HepG2 (cell line): ENCODE results near the gene SLC22A23. TPM values are rescaled to one million over a fixed set of nuclear protein-coding genes. Genes with fewer than 3 reads are reported as not detected.

Experiments
- ATF4 ChIP-seq, 2 experiments: fragments of 450-650 bp in 1 of 2; sonication (generic) in 1 of 2; formaldehyde crosslinking; IDR thresholded peaks; 2 replicates each; pipeline versions ENCODE4 v1.5.0 to v1.8.0; 2020 to 2022; ENCODE audit warnings: mild to moderate bottlenecking in 1 of 2, missing genetic modification reagents in 1 of 2
- ATM ChIP-seq: fragments of 450-650 bp; IDR thresholded peaks from 2 replicates; pipeline ENCODE4 v1.7.1; 2017; ENCODE audit warnings: mild to moderate bottlenecking, borderline replicate concordance
- FIP1L1 ChIP-seq: fragments of 200-400 bp; formaldehyde crosslinking; IDR thresholded peaks from 2 replicates; pipeline ENCODE4 v1.6.1; 2018; ENCODE audit warnings: low read depth, mild to moderate bottlenecking, low read length, moderate library complexity, borderline replicate concordance; ENCODE audit not compliant: insufficient read depth
- FOXK2 ChIP-seq: fragments of 450-650 bp; IDR thresholded peaks from 2 replicates; pipeline ENCODE4 v1.6.1; 2016
- GLI4 ChIP-seq: sonication (generic); formaldehyde crosslinking; IDR thresholded peaks from 2 replicates; pipeline ENCODE4 v1.5.1; 2020; ENCODE audit warnings: missing genetic modification reagents, mild to moderate bottlenecking, moderate library complexity, borderline replicate concordance
- HNF4G ChIP-seq, 2 experiments: sonication (generic) in 1 of 2; formaldehyde crosslinking in 1 of 2; IDR thresholded peaks; 2 replicates each; pipeline versions ENCODE4 v1.4.0 to v1.6.1; 2011 to 2020; ENCODE audit warnings: borderline replicate concordance in 2 of 2, low read depth in 2 of 2, mild to moderate bottlenecking in 2 of 2, low read length in 1 of 2, missing genetic modification reagents in 1 of 2, moderate library complexity in 1 of 2
- JUND ChIP-seq: sonication (generic); formaldehyde crosslinking; IDR thresholded peaks from 2 replicates; pipeline ENCODE4 v1.8.0; 2022; ENCODE audit warnings: mild to moderate bottlenecking, missing genetic modification reagents
- MTF2 ChIP-seq: sonication (generic); formaldehyde crosslinking; IDR thresholded peaks from 2 replicates; pipeline ENCODE4 v1.5.0; 2020; ENCODE audit warnings: missing genetic modification reagents, borderline replicate concordance
- MXD3 ChIP-seq: IDR thresholded peaks from 2 replicates; pipeline ENCODE4 v1.6.1; 2016; ENCODE audit warnings: mild to moderate bottlenecking, missing biosample characterization, missing genetic modification reagents
- TCF7 ChIP-seq: sonication (generic); IDR thresholded peaks from 2 replicates; pipeline ENCODE4 v1.6.1; 2016; ENCODE audit warnings: antibody characterized with exemption, low read depth
- TERF1 ChIP-seq: sonication (generic); formaldehyde crosslinking; IDR thresholded peaks from 2 replicates; pipeline ENCODE4 v1.8.0; 2022; ENCODE audit warnings: mild to moderate bottlenecking, missing genetic modification reagents, moderate library complexity
- ZBTB21 ChIP-seq: sonication (generic); formaldehyde crosslinking; IDR thresholded peaks from 2 replicates; pipeline ENCODE4 v1.4.0; 2020; ENCODE audit warnings: missing genetic modification reagents
- ZNF230 ChIP-seq: sonication (generic); formaldehyde crosslinking; IDR thresholded peaks from 2 replicates; pipeline ENCODE4 v1.4.0; 2020; ENCODE audit warnings: mild to moderate bottlenecking, missing genetic modification reagents
- ZNF510 ChIP-seq: sonication (generic); formaldehyde crosslinking; IDR thresholded peaks from 2 replicates; pipeline ENCODE4 v1.4.0; 2020; ENCODE audit warnings: low read depth, mild to moderate bottlenecking, missing genetic modification reagents
- ZNF782 ChIP-seq: sonication (generic); formaldehyde crosslinking; IDR thresholded peaks from 2 replicates; pipeline ENCODE4 v1.4.0; 2020; ENCODE audit warnings: missing genetic modification reagents, mild to moderate bottlenecking, borderline replicate concordance
- polyA plus RNA-seq, 8 experiments: library from polyadenylated mRNA; depleted of rRNA in 3 of 8; stranded (reverse) in 7 of 8; unstranded in 1 of 8; fragments of >200 nt; fragmentation: Illumina TruSeq in 4 of 8; extraction: Trizol in 4 of 8; gene quantifications; 2 replicates each; pipeline versions ENCODE4 v1.2.1 to v1.2.3, GENCODE V29; 2011 to 2016; ENCODE audit warnings: low read depth in 4 of 8, missing spikeins in 1 of 8, mixed read lengths in 1 of 8; ENCODE audit not compliant: insufficient read depth in 1 of 8
- total RNA-seq, 5 experiments: library from RNA; depleted of rRNA; stranded (reverse); fragments of >200 nt; fragmentation: Illumina TruSeq; extraction: Trizol; gene quantifications; 2 replicates each; pipeline ENCODE4 v1.2.3, GENCODE V29; 2016; ENCODE audit warnings: low read depth in 1 of 5
- TF ChIP-seq, protein P1 (sequence below): sonication (generic); formaldehyde crosslinking; IDR thresholded peaks from 2 replicates; pipeline ENCODE4 v1.4.0; 2020; ENCODE audit warnings: missing genetic modification reagents
- TF ChIP-seq, protein P2 (sequence below): sonication (generic); formaldehyde crosslinking; conservative IDR thresholded peaks from 2 replicates; pipeline ENCODE4 v1.4.0; 2020; ENCODE audit warnings: missing genetic modification reagents
- TF ChIP-seq, protein P3 (sequence below): sonication (generic); formaldehyde crosslinking; IDR thresholded peaks from 2 replicates; pipeline ENCODE4 v1.5.0; 2020; ENCODE audit warnings: missing genetic modification reagents

Gene SLC22A23
- total and polyA plus RNA-seq, 2 of the 13 experiments (the other 11 are each of a cell fraction or from before 2014, with no cell fraction given): 11.8 to 17.5 TPM

- peak in 1 of 2 experiments; percentile 62; a peak in 1 of 4 replicates for TF ChIP-seq ATF4 (CRISPR knock-in tag; IDR thresholded peaks at IDR 0.05)
- no peak for TF ChIP-seq ATM
- TF ChIP-seq TCF7: peak; percentile 91
- TF ChIP-seq GLI4 (CRISPR knock-in tag): no peak
- no peak for TF ChIP-seq FIP1L1
- TF ChIP-seq JUND (CRISPR knock-in tag): no peak
- peak; percentile 83 for TF ChIP-seq HNF4G (IDR thresholded peaks at IDR 0.05; ENCODE audit: borderline replicate concordance, low read depth, low read length)
- TF ChIP-seq HNF4G (CRISPR knock-in tag; IDR thresholded peaks at IDR 0.05; ENCODE audit: borderline replicate concordance, low read depth): peak; percentile 75; the same call in 1 of the 2 replicates
- TF ChIP-seq ZNF510 (CRISPR knock-in tag): 0 out of 2 replicates have a peak, but pooled peaks have one; percentile 72
- TF ChIP-seq ZNF230 (CRISPR knock-in tag): no peak; the same call in 1 of the 2 replicates
- TF ChIP-seq, protein P1, sequence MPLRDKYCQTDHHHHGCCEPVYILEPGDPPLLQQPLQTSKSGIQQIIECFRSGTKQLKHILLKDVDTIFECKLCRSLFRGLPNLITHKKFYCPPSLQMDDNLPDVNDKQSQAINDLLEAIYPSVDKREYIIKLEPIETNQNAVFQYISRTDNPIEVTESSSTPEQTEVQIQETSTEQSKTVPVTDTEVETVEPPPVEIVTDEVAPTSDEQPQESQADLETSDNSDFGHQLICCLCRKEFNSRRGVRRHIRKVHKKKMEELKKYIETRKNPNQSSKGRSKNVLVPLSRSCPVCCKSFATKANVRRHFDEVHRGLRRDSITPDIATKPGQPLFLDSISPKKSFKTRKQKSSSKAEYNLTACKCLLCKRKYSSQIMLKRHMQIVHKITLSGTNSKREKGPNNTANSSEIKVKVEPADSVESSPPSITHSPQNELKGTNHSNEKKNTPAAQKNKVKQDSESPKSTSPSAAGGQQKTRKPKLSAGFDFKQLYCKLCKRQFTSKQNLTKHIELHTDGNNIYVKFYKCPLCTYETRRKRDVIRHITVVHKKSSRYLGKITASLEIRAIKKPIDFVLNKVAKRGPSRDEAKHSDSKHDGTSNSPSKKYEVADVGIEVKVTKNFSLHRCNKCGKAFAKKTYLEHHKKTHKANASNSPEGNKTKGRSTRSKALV (CRISPR knock-in tag): no peak
- TF ChIP-seq MXD3: no peak
- peak; percentile 84 for TF ChIP-seq FOXK2
- TF ChIP-seq, protein P2, sequence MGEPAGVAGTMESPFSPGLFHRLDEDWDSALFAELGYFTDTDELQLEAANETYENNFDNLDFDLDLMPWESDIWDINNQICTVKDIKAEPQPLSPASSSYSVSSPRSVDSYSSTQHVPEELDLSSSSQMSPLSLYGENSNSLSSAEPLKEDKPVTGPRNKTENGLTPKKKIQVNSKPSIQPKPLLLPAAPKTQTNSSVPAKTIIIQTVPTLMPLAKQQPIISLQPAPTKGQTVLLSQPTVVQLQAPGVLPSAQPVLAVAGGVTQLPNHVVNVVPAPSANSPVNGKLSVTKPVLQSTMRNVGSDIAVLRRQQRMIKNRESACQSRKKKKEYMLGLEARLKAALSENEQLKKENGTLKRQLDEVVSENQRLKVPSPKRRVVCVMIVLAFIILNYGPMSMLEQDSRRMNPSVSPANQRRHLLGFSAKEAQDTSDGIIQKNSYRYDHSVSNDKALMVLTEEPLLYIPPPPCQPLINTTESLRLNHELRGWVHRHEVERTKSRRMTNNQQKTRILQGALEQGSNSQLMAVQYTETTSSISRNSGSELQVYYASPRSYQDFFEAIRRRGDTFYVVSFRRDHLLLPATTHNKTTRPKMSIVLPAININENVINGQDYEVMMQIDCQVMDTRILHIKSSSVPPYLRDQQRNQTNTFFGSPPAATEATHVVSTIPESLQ (CRISPR knock-in tag): 0 out of 2 replicates have a peak, but pooled peaks have one; percentile 14
- 0 out of 2 replicates have a peak, but pooled peaks have one; percentile 17 for TF ChIP-seq ZBTB21 (CRISPR knock-in tag)
- TF ChIP-seq ZNF782 (CRISPR knock-in tag): no peak; the same call in 1 of the 2 replicates
- TF ChIP-seq, protein P3, sequence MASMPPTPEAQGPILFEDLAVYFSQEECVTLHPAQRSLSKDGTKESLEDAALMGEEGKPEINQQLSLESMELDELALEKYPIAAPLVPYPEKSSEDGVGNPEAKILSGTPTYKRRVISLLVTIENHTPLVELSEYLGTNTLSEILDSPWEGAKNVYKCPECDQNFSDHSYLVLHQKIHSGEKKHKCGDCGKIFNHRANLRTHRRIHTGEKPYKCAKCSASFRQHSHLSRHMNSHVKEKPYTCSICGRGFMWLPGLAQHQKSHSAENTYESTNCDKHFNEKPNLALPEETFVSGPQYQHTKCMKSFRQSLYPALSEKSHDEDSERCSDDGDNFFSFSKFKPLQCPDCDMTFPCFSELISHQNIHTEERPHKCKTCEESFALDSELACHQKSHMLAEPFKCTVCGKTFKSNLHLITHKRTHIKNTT: no peak
- TF ChIP-seq MTF2 (CRISPR knock-in tag): no peak
- no peak for TF ChIP-seq TERF1 (CRISPR knock-in tag)
Observed at GRCh38 chr6:3380344-3381232, 76.3 kb downstream of the SLC22A23 start (continued).
